Gastroesophageal sphincter (tissue), 2 donors: ENCODE results near the gene CSMD2.

Source experiments
- POLR2A ChIP-seq, 2 donors: fragments of 450-650 bp; IDR thresholded peaks; one replicate each; pipeline ENCODE4 v1.6.1; 2017; ENCODE audit warnings: antibody characterized with exemption in 2 of 2, mild to moderate bottlenecking in 2 of 2, moderate library complexity in 1 of 2
- POLR2AphosphoS5 ChIP-seq: sonication (generic); formaldehyde crosslinking; IDR thresholded peaks from one replicate; pipeline ENCODE4 v1.6.1; 2017; ENCODE audit warnings: antibody characterized with exemption

- TF ChIP-seq POLR2A (IDR thresholded peaks at IDR 0.05) (no peak), POLR2AphosphoS5 (no peak)
These were observed 167.6 kb downstream of the CSMD2 start for GRCh38 chr1:33997127-33998036.
